Hepatocyte (in vitro differentiated cells): Measurements from ENCODE around the gene FAM219B. TPM values are rescaled to one million over a fixed set of nuclear protein-coding genes. Genes with fewer than 3 reads are reported as not detected.

Experiments
- DNase-seq: peaks from one replicate; pipeline ENCODE4 v3.0.0-alpha.2; 2016; ENCODE audit warnings: low spot score
- H2AFZ ChIP-seq: fragments of 200-600 bp; sonication (generic); 2 replicates; pipeline ENCODE4 v1.6.0; 2016; ENCODE audit warnings: antibody characterized with exemption, mild to moderate bottlenecking
- H3K27ac ChIP-seq: fragments of 200-600 bp; sonication (generic); 2 replicates; pipeline ENCODE4 v1.5.1; 2016; ENCODE audit warnings: mild to moderate bottlenecking
- H3K27me3 ChIP-seq: fragments of 200-600 bp; sonication (generic); 2 replicates; pipeline ENCODE4 v1.6.1; 2016
- H3K36me3 ChIP-seq: fragments of 200-600 bp; sonication (generic); replicated peaks from 2 replicates; pipeline ENCODE4 v1.5.1; 2016; ENCODE audit warnings: low read depth; ENCODE audit not compliant: insufficient read depth
- H3K4me1 ChIP-seq: fragments of 200-600 bp; sonication (generic); 2 replicates; pipeline ENCODE4 v1.5.1; 2016; ENCODE audit warnings: mild to moderate bottlenecking, moderate library complexity; ENCODE audit not compliant: insufficient read depth
- H3K4me2 ChIP-seq: fragments of 200-600 bp; sonication (generic); 2 replicates; pipeline ENCODE4 v1.6.0; 2016
- H3K4me3 ChIP-seq: fragments of 200-600 bp; sonication (generic); 2 replicates; pipeline ENCODE4 v1.5.1; 2016; ENCODE audit warnings: mild to moderate bottlenecking
- H3K79me2 ChIP-seq: fragments of 200-600 bp; sonication (generic); 2 replicates; pipeline ENCODE4 v1.6.0; 2017; ENCODE audit warnings: mild to moderate bottlenecking
- H3K9me2 ChIP-seq: fragments of 200-600 bp; sonication (generic); replicated peaks from 2 replicates; pipeline ENCODE4 v1.6.0; 2017; ENCODE audit warnings: mild to moderate bottlenecking; ENCODE audit not compliant: insufficient read depth
- H3K9me3 ChIP-seq: fragments of 200-600 bp; sonication (generic); 2 replicates; pipeline ENCODE4 v1.5.1; 2016; ENCODE audit warnings: low read depth, mild to moderate bottlenecking
- H4K20me1 ChIP-seq: fragments of 200-600 bp; sonication (generic); 2 replicates; pipeline ENCODE4 v1.6.0; 2016; ENCODE audit warnings: mild to moderate bottlenecking; ENCODE audit not compliant: insufficient read depth, poor library complexity, severe bottlenecking
- CTCF ChIP-seq: fragments of 200-600 bp; sonication (generic); IDR thresholded peaks from 2 replicates; pipeline ENCODE4 v1.5.1; 2016; ENCODE audit warnings: antibody characterized with exemption, mild to moderate bottlenecking; ENCODE audit not compliant: poor library complexity
- EZH2 ChIP-seq: fragments of 200-600 bp; sonication (generic); IDR thresholded peaks from 2 replicates; pipeline ENCODE4 v1.6.1; 2016; ENCODE audit warnings: antibody characterized with exemption, mild to moderate bottlenecking, borderline replicate concordance
- EZH2phosphoT487 ChIP-seq: fragments of 200-600 bp; sonication (generic); IDR thresholded peaks from one replicate; pipeline ENCODE4 v1.6.1; 2018; ENCODE audit warnings: antibody characterized with exemption, mild to moderate bottlenecking, low read depth, moderate library complexity; ENCODE audit not compliant: unreplicated experiment, severe bottlenecking
- WGBS: methylation state at CpG from one replicate; pipeline ENCODE4 v1.1.6; 2016; ENCODE audit warnings: low lambda C conversion rate; ENCODE audit errors: missing lambda C conversion rate; 5-methylcytosine and 5-hydroxymethylcytosine counted together
- polyA plus RNA-seq: library from polyadenylated mRNA; unstranded; fragments of >200 nt; fragmentation: Nextera tagmentation; extraction: Ambion mirVana; gene quantifications from 2 replicates; pipeline ENCODE4 v1.2.1, GENCODE V29; 2016
- total RNA-seq: library from RNA; depleted of rRNA; stranded (reverse); fragments of >200 nt; gene quantifications from 2 replicates; pipeline ENCODE4 v1.2.3, GENCODE V29; 2014

The FAM219B gene
- total and polyA plus RNA-seq, 2 experiments from 2014 or later, result 35.9 to 36.9 TPM

GRCh38 chr15:74873036-74873755 lies 33.5 kb downstream of the FAM219B start, which contains the start of gene SCAMP2:
Gene SCAMP2, minus strand, starts transcription at chr15:74873365. Its CDS starts 110 bp downstream, at chr15:74873255.
- H3K79me2 ChIP-seq, result peaks cover 43% of the 10 kb centered on the region
- peak within 1 kb of the TSS; percentile 84 for H3K4me3 ChIP-seq
- H3K27ac ChIP-seq, result peak within 1 kb of the TSS; percentile 98
- peaks cover 27% of the 10 kb centered on the region for H4K20me1 ChIP-seq
- H3K4me2 ChIP-seq, result peak within 1 kb of the TSS; percentile 91
- peak; percentile 96 for DNase-seq
- no peaks in the 10 kb centered on the region for H3K36me3 ChIP-seq
- WGBS, result 2% methylated on average over 29 of the region's 52 CpGs
- peaks cover 41% of the 10 kb centered on the region for H3K4me1 ChIP-seq
- H2AFZ ChIP-seq, result peak within 1 kb of the TSS; percentile 95
- TF ChIP-seq CTCF, result no peak
- TF ChIP-seq EZH2phosphoT487, result no peak
- no peak for TF ChIP-seq EZH2
- no peaks in the 10 kb centered on the region for H3K9me2 ChIP-seq
- no peaks in the 10 kb centered on the region for H3K9me3 ChIP-seq
- H3K27me3 ChIP-seq, result no peaks in the 10 kb centered on the region

- Histone ChIP-seq H3K4me3 (peak overlapping the region; percentile 84), H3K79me2 (peaks cover 48% of the 10 kb centered on the region), H3K4me2 (peak overlapping the region; percentile 91), H3K27ac (peak overlapping the region; percentile 98), H3K27me3 (no peaks in the 10 kb centered on the region), H3K9me3 (no peaks in the 10 kb centered on the region), H3K9me2 (no peaks in the 10 kb centered on the region), H3K36me3 (no peaks in the 10 kb centered on the region), H2AFZ (no peak overlapping the region), H3K4me1 (peaks cover 46% of the 10 kb centered on the region), H4K20me1 (peaks cover 32% of the 10 kb centered on the region)
- DNase-seq, result no peak
- WGBS, result 2% methylated on average over 11 of the region's 11 CpGs
- TF ChIP-seq CTCF, result no peak
- TF ChIP-seq EZH2, result no peak
- no peak for TF ChIP-seq EZH2phosphoT487
Observed at GRCh38 chr15:74872702-74873035, 34.0 kb downstream of the FAM219B start.

GRCh38 chr15:74870436-74871215 lies 36.0 kb downstream of the FAM219B start:
- Histone ChIP-seq H3K4me2 (peak overlapping the region; percentile 91), H3K4me1 (peaks cover 65% of the 10 kb centered on the region), H4K20me1 (peaks cover 43% of the 10 kb centered on the region), H3K9me3 (no peaks in the 10 kb centered on the region), H3K27me3 (no peaks in the 10 kb centered on the region), H3K36me3 (no peaks in the 10 kb centered on the region), H3K4me3 (no peak overlapping the region), H3K9me2 (no peaks in the 10 kb centered on the region), H3K79me2 (peaks cover 67% of the 10 kb centered on the region), H2AFZ (no peak overlapping the region), H3K27ac (peak overlapping the region; percentile 98)
- 43% methylated on average over 6 of the region's 6 CpGs for WGBS
- TF ChIP-seq CTCF (no peak), EZH2phosphoT487 (no peak), EZH2 (no peak)
- peak; percentile 49 for DNase-seq
